IMR-90 (cell line): ENCODE data around the gene GSE1. TPM values are rescaled to one million over a fixed set of nuclear protein-coding genes. Genes with fewer than 3 reads are reported as not detected.

ENCODE experiments used
- ATAC-seq: fragments of 200-7000 bp; cut with Tn5 transposase; 2 replicates; pipeline ENCODE4 v1.9.1; 2020; ENCODE audit warnings: low read depth, mild to moderate bottlenecking, moderate library complexity
- BruUV-seq: library from RNA; stranded (reverse); fragments of 400-500 nt; replicated peaks from 2 replicates; lab custom pipeline; 2021; lab: Mats Ljungman, UMichigan
- CTCF ChIA-PET: fragments of 300-600 bp; formaldehyde crosslinking; extraction: SDS; loops from one replicate; lab custom pipeline; 2021; ENCODE audit warnings: antibody characterized with exemption; lab: Yijun Ruan, JAX
- POLR2A ChIA-PET: fragments of 300-600 bp; sonication (Branson Sonifier 250); formaldehyde crosslinking; loops from one replicate; lab custom pipeline; 2022; ENCODE audit warnings: antibody characterized with exemption; ENCODE audit not compliant: unreplicated experiment; lab: Charles Lee
- DNase-seq: peaks from one replicate; pipeline ENCODE4 v3.0.0; 2013
- H2AFZ ChIP-seq: replicated peaks from 2 replicates; pipeline ENCODE3; 2013; ENCODE audit warnings: low read length, mild to moderate bottlenecking; ENCODE audit not compliant: poor library complexity
- H2AK5ac ChIP-seq: 2 replicates; pipeline ENCODE4 v1.6.1; 2013; ENCODE audit warnings: low read depth, low read length, inconsistent platforms
- H2AK9ac ChIP-seq: replicated peaks from 2 replicates; pipeline ENCODE3; 2013; ENCODE audit warnings: mild to moderate bottlenecking, low read depth, low read length, moderate library complexity; ENCODE audit not compliant: poor library complexity
- H2BK120ac ChIP-seq: 2 replicates; pipeline ENCODE4 v1.6.1; 2013; ENCODE audit warnings: low read depth, low read length, inconsistent platforms
- H2BK15ac ChIP-seq: 3 replicates; pipeline ENCODE4 v1.6.1; 2013; ENCODE audit warnings: low read depth, low read length, inconsistent platforms
- H2BK20ac ChIP-seq: 2 replicates; pipeline ENCODE4 v1.6.1; 2013; ENCODE audit warnings: low read depth, mild to moderate bottlenecking, inconsistent platforms, low read length, moderate library complexity
- H2BK5ac ChIP-seq: 2 replicates; pipeline ENCODE4 v1.6.1; 2013; ENCODE audit warnings: mild to moderate bottlenecking, low read depth, low read length, inconsistent platforms; ENCODE audit not compliant: poor library complexity, severe bottlenecking
- H3K14ac ChIP-seq: replicated peaks from 2 replicates; pipeline ENCODE4 v1.6.1; 2013; ENCODE audit warnings: low read depth, low read length, inconsistent platforms
- H3K18ac ChIP-seq: 2 replicates; pipeline ENCODE4 v1.6.1; 2013; ENCODE audit warnings: low read depth, low read length, control low read depth
- H3K23ac ChIP-seq: 2 replicates; pipeline ENCODE4 v1.6.1; 2013; ENCODE audit warnings: low read depth, low read length, inconsistent platforms
- H3K27ac ChIP-seq: 2 replicates; pipeline ENCODE4 v1.5.1; 2013; ENCODE audit warnings: mild to moderate bottlenecking, control low read depth, low read length; ENCODE audit not compliant: insufficient read depth
- H3K27me3 ChIP-seq: 2 replicates; pipeline ENCODE4 v1.6.1; 2013; ENCODE audit warnings: low read length; ENCODE audit not compliant: control insufficient read depth, insufficient read depth
- H3K36me3 ChIP-seq: 2 replicates; pipeline ENCODE4 v1.6.1; 2013; ENCODE audit warnings: low read length, mixed read lengths; ENCODE audit not compliant: control insufficient read depth, insufficient read depth
- H3K4ac ChIP-seq: 2 replicates; pipeline ENCODE4 v1.6.1; 2013; ENCODE audit warnings: low read depth, low read length, inconsistent platforms
- H3K4me1 ChIP-seq: 2 replicates; pipeline ENCODE4 v1.6.1; 2013; ENCODE audit warnings: low read length, mixed read lengths; ENCODE audit not compliant: control insufficient read depth, insufficient read depth
- H3K4me2 ChIP-seq: 2 replicates; pipeline ENCODE4 v1.6.1; 2013; ENCODE audit warnings: low read depth, mild to moderate bottlenecking, control low read depth, low read length, moderate library complexity
- H3K4me3 ChIP-seq: 2 replicates; pipeline ENCODE4 v1.5.1; 2013; ENCODE audit warnings: low read depth, mild to moderate bottlenecking, control low read depth, low read length, moderate library complexity; ENCODE audit not compliant: insufficient read depth
- H3K56ac ChIP-seq: 2 replicates; pipeline ENCODE4 v1.6.1; 2013; ENCODE audit warnings: low read length, inconsistent platforms; ENCODE audit not compliant: insufficient read depth; ENCODE audit errors: extremely low read depth
- H3K79me1 ChIP-seq, 2 experiments: 2 replicates each; pipeline ENCODE4 v1.6.1; 2013; ENCODE audit warnings: low read length in 2 of 2, inconsistent platforms in 1 of 2, low read depth in 1 of 2
- H3K9ac ChIP-seq: 2 replicates; pipeline ENCODE4 v1.6.1; 2013; ENCODE audit warnings: low read depth, low read length, control low read depth
- H3K9me1 ChIP-seq: 2 replicates; pipeline ENCODE4 v1.6.1; 2013; ENCODE audit warnings: low read length, inconsistent platforms; ENCODE audit not compliant: insufficient read depth
- H3K9me3 ChIP-seq: 2 replicates; pipeline ENCODE4 v1.6.1; 2013; ENCODE audit warnings: low read length; ENCODE audit not compliant: control insufficient read depth, insufficient read depth
- H4K20me1 ChIP-seq: 2 replicates; pipeline ENCODE4 v1.6.1; 2013; ENCODE audit warnings: low read length, inconsistent platforms; ENCODE audit not compliant: insufficient read depth
- H4K5ac ChIP-seq: 2 replicates; pipeline ENCODE4 v1.6.1; 2013; ENCODE audit warnings: mild to moderate bottlenecking, low read depth, low read length, control low read depth
- H4K8ac ChIP-seq, 2 experiments: 2 replicates each; pipeline ENCODE4 v1.6.1; 2013; ENCODE audit warnings: low read depth in 2 of 2, low read length in 2 of 2, control low read depth in 1 of 2, inconsistent platforms in 1 of 2
- H4K91ac ChIP-seq: 2 replicates; pipeline ENCODE4 v1.6.1; 2013; ENCODE audit warnings: low read depth, low read length, inconsistent platforms; ENCODE audit not compliant: insufficient read depth
- MAZ ChIP-seq: IDR thresholded peaks from 2 replicates; pipeline ENCODE4 v1.6.1; 2012; ENCODE audit warnings: low read depth, mild to moderate bottlenecking, low read length, improper control_type of control experiment, moderate library complexity, borderline replicate concordance
- POLR2A ChIP-seq: IDR thresholded peaks from 2 replicates; pipeline ENCODE4 v1.6.1; 2012; ENCODE audit warnings: mild to moderate bottlenecking, low read depth, low read length
- RCOR1 ChIP-seq: IDR thresholded peaks from 2 replicates; pipeline ENCODE4 v1.6.1; 2012; ENCODE audit warnings: mild to moderate bottlenecking, low read length, improper control_type of control experiment; ENCODE audit not compliant: insufficient replicate concordance
- WGBS, 2 experiments: methylation state at CpG; one replicate each; pipeline versions ENCODE4 v1.1.5 to v1.1.7; 2013; ENCODE audit warnings: missing lambda C conversion rate in 2 of 2; ENCODE audit not compliant: insufficient read length in 1 of 2; ENCODE audit errors: extremely low coverage in 2 of 2; 5-methylcytosine and 5-hydroxymethylcytosine counted together
- dilution Hi-C: fragments of 300-500 bp; cut with HindIII; formaldehyde crosslinking; loops from one replicate; pipeline ENCODE4 v1.14.3; 2018; ENCODE audit warnings: low sequenced_read_pairs; ENCODE audit not compliant: unreplicated experiment
- in situ Hi-C: fragments of 300-500 bp; cut with MboI; formaldehyde crosslinking; loops from 3 replicates; pipeline ENCODE4 v1.14.3; 2019; ENCODE audit warnings: low sequenced_read_pairs, inconsistent platforms, mixed read lengths
- intact Hi-C: fragments of 100-400 bp; cut with micrococcal nuclease; formaldehyde crosslinking; loops from 2 replicates; pipeline ENCODE4 v1.10.0; 2022
- polyA plus RNA-seq, 3 experiments: library from polyadenylated mRNA; depleted of rRNA; stranded (reverse); fragments of >200 nt; gene quantifications; 2 replicates each; pipeline ENCODE4 v1.2.3, GENCODE V29; 2012; ENCODE audit warnings: low replicate concordance in 1 of 3
- total RNA-seq: library from RNA; depleted of rRNA; stranded (reverse); fragments of >200 nt; gene quantifications from 2 replicates; pipeline ENCODE4 v1.2.3, GENCODE V29; 2012

GSE1 gene
- total and polyA plus RNA-seq, 2 of the 4 experiments (the other 2 are of a cell fraction) = 14.9 to 25.5 TPM

DNA sequence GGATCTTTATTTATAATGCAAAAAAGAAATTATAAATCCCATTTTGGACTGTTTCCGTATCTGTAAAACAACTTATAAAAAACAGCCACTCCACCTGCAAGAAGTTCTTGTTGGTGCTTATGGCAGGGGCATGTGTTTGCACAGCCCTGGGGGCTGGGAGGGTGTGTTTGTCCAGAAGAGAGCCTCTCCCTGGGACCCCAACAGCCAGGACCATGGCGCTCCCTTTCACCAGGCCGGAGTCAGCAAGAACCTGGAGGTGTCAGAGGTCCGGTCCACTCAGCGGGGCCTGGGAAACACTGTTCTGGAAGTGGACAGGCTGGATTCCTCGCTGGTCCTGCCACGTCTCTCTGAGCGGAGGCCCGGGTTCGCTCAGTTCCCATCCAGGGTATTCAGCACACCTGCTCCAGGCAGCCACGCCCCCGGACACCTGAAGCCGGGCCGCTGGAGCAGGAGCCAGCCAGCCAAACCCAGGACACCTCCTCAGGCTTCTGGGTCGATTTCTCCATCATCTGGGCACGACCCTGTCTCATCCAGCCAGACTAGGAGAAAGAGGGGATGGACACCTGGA is 94.5 kb downstream of the GSE1 start:
- in situ Hi-C loops (no loop called here), dilution Hi-C loops (no loop called here), intact Hi-C loops (no loop called here)
- Histone ChIP-seq H4K5ac (no peak overlapping the region), H3K9me1 (peaks cover 5% of the 10 kb centered on the region), H3K79me1 (no peaks in the 10 kb centered on the region), H4K91ac (no peak overlapping the region), H3K23ac (no peak overlapping the region), H3K4me1 (no peaks in the 10 kb centered on the region), H2BK5ac (no peak overlapping the region), H3K27ac (no peak overlapping the region), H2AFZ (no peak overlapping the region), H3K18ac (no peak overlapping the region), H3K4ac (no peak overlapping the region), H3K14ac (no peak overlapping the region), H2AK9ac (no peak overlapping the region), H2BK20ac (no peak overlapping the region), H3K27me3 (no peaks in the 10 kb centered on the region), H3K36me3 (peaks cover 3% of the 10 kb centered on the region), H3K56ac (no peak overlapping the region), H2BK120ac (no peak overlapping the region), H3K9ac (no peak overlapping the region), H3K9me3 (peaks cover 9% of the 10 kb centered on the region), H2AK5ac (no peak overlapping the region), H3K4me3 (no peak overlapping the region), H2BK15ac (no peak overlapping the region), H4K8ac (no peak overlapping the region), H4K20me1 (no peaks in the 10 kb centered on the region; the same call in 1 of the 2 replicates), H3K4me2 (no peak overlapping the region)
- ChIA-PET POLR2A (no interaction called here), CTCF (interaction anchor here (0.7 kb wide), 1 partner anchor 22 kb away, joined by 3 read pairs; no protein-coding TSS in a partner anchor)
- 95% methylated on average over 8 of the region's 16 CpGs; no CpG with 5 or more reads in 1 of the 2 experiments for WGBS, 2 experiments
- no peak for TF ChIP-seq RCOR1
- no peak for TF ChIP-seq MAZ
- TF ChIP-seq POLR2A = no peak
- no TSS peak for BruUV-seq
- ATAC-seq (no peak), DNase-seq (no peak)
